HG02610 (cell line): ENCODE measurements around the gene CCDC126.
"Not testable (repeated sequence)": the region's sequence is repeated elsewhere in the genome, so short reads cannot be mapped to it uniquely, and the experiment has no call there.

Experiments
- ATAC-seq: cut with Tn5 transposase; IDR thresholded peaks from one replicate; pipeline ENCODE4 v1.9.1; 2021; ENCODE audit warnings: mild to moderate bottlenecking, moderate library complexity; ENCODE audit not compliant: unreplicated experiment

Gene CCDC126, protein sequence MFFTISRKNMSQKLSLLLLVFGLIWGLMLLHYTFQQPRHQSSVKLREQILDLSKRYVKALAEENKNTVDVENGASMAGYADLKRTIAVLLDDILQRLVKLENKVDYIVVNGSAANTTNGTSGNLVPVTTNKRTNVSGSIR

GRCh38 chr7:23597094-23598091 is at the start of gene CCDC126:
Gene CCDC126, plus strand, starts transcription at chr7:23597382. Its CDS starts 13,934 bp downstream, at chr7:23611316.
- peak; percentile 68 for ATAC-seq

DNA sequence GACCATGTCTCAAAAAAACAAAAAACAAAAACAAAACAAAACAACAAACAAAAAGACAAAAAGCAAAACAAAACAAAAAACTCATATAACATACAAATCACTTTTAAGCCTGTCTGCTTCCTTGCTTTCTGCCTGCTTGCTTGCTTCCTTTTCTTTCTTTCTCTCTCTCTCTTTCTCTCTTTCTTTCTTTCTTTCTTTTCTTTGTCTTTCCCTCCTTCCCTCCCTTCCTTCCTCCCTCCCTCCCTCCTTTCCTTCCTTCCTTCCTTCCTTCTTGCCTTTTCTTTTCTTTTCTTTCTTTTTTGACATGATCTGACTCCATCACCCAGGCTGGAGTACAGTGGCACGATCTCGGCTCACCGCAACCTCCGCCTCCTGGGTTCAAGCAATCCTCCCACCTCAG is 49.5 kb upstream of the CCDC126 start:
- no peak for ATAC-seq

- no peak for ATAC-seq
Measured at GRCh38 chr7:23558303-23558702, 38.9 kb upstream of the CCDC126 start.

- peak; percentile 75 for ATAC-seq
Measured at GRCh38 chr7:23570592-23571200, 26.5 kb upstream of the CCDC126 start.

DNA sequence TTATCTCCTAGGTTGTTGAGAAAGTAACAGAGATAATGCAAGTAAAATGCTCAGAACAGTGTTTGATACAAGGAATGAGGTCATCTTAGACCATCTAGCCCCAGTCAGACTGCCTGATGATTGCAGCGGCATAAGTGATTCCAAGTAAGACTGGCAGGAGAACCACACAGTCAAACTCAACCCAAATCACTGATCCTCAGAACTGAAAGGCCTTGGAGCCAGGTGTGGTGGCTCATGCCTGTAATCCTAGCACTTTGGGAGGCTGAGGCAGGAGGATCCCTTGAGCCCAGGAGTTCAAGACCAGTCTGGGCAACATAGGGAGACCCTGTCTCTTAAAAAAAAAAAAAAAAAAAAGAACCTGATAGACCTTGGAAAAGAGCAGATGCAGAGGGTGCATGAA is 15.2 kb upstream of the CCDC126 start:
- ATAC-seq, result not testable (repeated sequence)

GRCh38 chr7:23585304-23585703 is 11.9 kb upstream of the CCDC126 start:
- ATAC-seq, result not testable (repeated sequence)

DNA sequence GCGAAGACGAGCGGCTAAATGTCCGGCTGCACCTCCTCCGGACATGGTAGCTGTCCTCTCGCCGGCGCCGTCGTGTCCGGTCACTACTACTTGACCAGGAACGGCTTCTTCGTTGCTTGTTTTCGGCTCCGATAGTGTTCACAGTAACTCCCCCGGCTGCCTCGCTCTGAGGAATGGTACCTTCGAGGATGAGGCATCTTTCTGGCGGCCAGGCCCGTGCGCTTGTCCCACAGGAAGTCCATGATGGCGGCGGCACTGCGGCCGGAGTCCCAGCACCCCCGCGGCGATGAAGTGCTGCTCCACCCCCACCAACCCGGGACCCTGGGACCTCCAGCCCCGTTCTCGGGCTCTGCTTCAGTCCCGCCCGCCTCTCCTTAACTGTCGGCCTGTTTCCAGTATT is 11.0 kb upstream of the CCDC126 start:
- no peak for ATAC-seq

GRCh38 chr7:23590529-23590928 is 6.7 kb upstream of the CCDC126 start:
- ATAC-seq, result no peak

DNA sequence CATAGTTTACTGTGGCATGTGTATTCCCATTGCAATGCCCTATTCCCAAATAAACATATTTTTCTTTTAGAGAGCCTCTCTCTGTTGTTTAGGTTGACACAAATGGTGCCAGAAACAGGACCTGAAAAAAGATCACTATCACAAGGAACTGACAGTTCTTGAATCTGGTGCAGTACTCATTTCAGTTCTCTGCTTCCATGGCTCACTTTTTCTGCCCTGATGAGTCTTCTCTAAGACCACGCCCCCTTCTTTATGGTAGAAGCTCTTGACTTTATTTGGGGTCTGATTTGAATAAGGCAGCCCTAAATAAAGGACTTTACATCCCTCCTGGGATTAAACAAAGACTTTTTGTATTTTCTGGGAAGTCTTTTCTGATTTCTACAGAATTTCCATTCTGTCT is 3.5 kb upstream of the CCDC126 start:
- no peak for ATAC-seq

DNA sequence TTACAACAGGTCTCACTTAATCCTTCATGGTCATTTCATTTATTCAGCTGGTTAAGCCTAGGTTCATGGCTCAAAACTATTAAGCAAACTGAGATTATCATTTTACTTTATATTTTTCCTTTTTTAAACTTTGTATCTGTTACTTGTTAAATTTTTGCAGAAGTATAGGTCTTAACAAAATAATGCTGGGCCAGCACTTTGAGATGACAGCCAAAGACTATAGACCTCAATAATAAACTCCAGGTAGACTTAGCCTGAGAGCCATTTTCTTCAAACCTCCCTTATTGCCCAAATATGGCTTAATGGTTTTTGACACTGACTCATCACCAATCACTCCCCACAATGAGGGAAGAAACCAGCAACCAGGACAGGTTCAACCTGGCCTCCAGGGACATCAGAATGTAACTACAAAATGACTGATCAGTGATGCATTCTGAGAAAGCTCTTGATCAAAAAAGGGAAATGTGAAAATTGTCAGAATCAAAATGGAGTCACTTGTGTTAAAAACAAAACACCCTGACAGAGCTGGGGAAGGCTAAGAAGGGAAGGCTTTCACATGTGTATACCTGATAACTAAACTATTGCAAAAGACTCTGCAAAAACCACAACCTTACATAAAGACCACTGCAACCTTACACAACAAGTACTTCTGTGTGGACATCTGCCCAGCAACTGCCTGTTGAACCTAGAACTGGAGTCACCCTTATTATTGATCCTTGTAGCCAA is 2.1 kb upstream of the CCDC126 start:
- ATAC-seq, result peak; percentile 85

GRCh38 chr7:23598296-23598695 is 1.1 kb downstream of the CCDC126 start:
- ATAC-seq, result no peak

GRCh38 chr7:23600236-23600635 is 3.1 kb downstream of the CCDC126 start:
- no peak for ATAC-seq

DNA sequence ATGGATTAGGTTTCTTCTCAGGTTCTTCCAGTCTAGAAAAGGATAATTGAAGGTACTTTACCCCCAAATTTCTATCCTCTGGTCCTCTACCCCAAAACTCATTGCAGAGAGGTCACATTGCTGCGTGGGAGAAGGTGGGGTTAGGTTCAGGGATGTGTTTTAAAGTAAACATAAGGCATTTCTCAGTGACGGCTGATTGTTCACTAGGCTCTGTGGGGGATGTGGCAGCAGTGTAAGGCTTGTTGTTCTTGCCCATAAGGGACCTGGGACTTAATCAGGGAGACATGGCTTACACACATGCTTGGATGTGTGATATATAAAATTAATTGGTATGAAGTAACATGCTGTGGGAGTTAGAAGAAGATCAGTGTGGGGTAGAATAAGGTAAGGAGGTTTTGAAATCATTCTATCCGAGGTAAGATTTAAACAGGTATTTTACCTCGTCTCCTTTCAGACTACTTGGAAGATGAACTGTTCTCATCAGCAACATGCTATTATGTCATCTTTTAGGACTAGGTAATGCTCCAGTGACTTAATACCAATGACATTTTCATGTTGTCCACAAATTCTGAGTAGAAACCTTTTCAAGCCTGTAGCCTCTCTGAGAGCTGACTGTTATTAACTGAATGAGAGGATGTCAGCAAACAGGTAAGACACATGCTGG is 6.6 kb downstream of the CCDC126 start:
- no peak for ATAC-seq

GRCh38 chr7:23604296-23604640 is 7.1 kb downstream of the CCDC126 start:
- ATAC-seq, result no peak

- no peak for ATAC-seq
Measured at GRCh38 chr7:23607130-23607529, 9.9 kb downstream of the CCDC126 start.

DNA sequence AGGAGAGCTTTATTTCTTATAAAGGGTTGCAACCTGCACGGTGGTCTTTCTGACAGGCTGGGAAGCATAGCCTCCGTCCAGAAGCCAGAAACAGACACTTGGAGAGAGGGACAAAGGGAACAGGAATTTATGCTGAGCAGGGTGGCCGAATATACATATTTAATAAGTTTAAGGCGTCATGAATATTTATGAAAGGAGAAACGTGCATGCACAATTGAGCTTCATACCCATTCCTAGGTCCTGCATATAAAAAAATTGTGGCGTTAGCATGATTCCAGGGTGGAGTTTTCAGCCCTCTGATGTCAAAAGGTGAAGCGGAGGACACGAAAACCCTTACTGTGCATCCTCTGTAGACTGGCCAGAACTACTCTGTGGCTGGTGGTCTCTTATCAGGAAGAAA is 10.7 kb downstream of the CCDC126 start:
- no peak for ATAC-seq

GRCh38 chr7:23615331-23615730 is 18.1 kb downstream of the CCDC126 start:
- no peak for ATAC-seq

DNA sequence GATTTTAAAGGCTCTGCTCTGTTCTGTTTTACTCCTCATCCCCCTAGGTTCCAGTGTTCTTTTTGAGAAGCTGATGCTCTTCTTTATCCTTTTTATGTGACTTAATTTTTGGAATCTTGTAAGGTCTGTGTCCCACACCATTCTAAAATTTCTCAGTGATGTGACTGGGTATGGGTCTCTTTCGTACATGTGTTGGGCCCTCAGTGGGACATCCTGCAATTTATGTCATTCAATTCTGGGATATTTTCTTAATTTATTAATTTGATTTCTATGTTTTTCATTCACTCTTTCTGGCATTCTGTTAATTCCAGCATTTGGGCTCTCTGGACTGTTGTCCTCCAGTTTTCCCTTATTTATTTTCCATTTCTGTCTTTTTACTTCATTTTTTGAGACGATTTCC is 19.4 kb downstream of the CCDC126 start:
- ATAC-seq, result no peak

DNA sequence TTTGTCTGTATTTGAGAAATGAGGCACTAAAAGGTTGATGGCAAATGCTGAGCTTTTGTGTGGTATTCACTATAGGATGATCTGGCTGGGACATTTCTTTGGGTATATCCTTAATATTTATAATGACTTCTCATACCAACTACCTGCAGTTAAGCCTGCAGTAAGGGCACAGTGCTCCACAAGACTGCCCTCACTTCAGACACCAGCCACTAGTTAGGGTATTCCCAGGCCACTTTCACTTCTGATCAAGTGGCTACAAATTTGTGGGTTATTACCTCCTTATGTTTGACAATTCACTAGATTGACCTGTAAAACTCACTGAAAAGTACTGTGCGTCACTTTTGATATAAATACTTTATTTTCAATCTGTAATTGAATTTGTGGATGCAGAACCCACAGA is 20.3 kb downstream of the CCDC126 start:
- no peak for ATAC-seq

DNA sequence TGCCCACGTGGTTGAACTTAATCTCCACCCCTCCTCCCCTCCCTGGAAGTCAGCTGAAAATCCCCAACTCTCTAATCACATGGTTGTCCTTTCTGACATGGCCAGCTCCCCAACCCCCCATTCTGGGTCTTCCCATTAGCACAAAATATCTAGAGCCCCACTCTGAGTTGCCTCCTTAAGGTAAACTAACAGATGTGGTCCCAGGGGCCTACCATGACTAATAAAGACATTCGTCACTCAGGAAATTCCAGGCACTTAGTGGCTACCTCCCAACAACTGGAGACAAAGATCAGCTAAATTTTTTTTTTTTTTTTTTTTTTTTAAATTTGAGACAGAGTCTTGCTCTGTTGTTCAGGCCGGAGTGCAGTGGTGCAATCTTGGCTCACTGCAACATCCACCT is 21.1 kb downstream of the CCDC126 start:
- ATAC-seq, result no peak

DNA sequence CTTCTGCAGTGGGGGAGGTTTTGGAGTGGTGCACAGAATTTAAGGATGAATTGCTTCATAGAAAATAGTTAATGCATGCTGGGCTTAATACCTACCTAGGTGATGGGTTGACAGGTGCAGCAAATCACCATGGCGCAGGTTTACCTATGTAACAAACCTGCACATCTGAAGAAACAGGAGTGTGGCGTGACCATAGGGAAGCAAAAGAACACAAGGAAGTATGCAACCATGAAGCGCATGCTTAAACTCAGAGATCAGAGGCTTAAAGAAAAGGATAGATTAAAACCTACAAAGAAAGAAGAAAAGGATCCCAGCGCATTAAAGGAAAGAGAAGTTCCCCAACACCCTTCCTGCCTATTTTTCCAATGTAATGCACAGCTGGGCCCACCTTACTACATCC is 22.0 kb downstream of the CCDC126 start:
- ATAC-seq, result no peak
